SK-N-MC (cell line): Measurements from ENCODE around the gene AK6.

Experiments used
- EZH2 ChIP-seq: fragments of 200-600 bp; sonication (generic); IDR thresholded peaks from one replicate; pipeline ENCODE4 v1.6.1; 2017; ENCODE audit warnings: antibody characterized with exemption
- POLR2AphosphoS5 ChIP-seq: IDR thresholded peaks from 2 replicates; pipeline ENCODE4 v1.6.1; 2012; ENCODE audit warnings: mild to moderate bottlenecking, low read depth, low read length, borderline replicate concordance

DNA sequence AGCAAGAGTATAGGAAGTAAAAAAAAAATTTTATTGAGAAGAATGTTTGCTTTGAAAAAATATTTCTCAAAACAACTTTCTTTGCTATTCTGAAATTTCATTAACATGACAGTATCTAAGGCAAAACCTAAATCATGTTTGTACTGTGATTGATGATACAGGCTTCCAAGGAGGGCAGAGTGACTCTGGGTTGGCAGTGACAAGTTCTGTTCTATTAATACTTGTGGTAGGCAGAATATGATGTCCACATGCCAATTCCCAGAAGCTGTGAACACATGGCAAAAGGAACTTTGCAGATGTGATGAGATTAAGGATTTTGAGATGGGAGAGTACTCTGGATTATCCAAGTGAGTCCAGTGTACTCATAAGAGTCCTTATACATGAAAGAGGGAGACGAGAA lies 53.3 kb downstream of the AK6 start:
- TF ChIP-seq EZH2 = no peak
- TF ChIP-seq POLR2AphosphoS5 = no peak
